Parathyroid adenoma (tissue), 2 donors: ENCODE results near the gene ZFYVE1.
A peak's percentile ranks its signal among the peaks of the same experiment; 100 is the strongest.

Source experiments
- H2AFZ ChIP-seq: fragments of 300-600 bp; sonication (generic); one replicate; pipeline ENCODE4 v1.7.0; 2017; ENCODE audit warnings: antibody characterized with exemption, mild to moderate bottlenecking
- H3K27ac ChIP-seq: fragments of 300-600 bp; sonication (generic); one replicate; pipeline ENCODE4 v1.7.0; 2017
- H3K27me3 ChIP-seq: fragments of 300-600 bp; sonication (generic); one replicate; pipeline ENCODE4 v1.7.0; 2017; ENCODE audit warnings: low read length; ENCODE audit not compliant: control insufficient read depth, insufficient read depth
- H3K36me3 ChIP-seq: fragments of 300-600 bp; sonication (generic); one replicate; pipeline ENCODE4 v1.7.0; 2017; ENCODE audit warnings: low read length; ENCODE audit not compliant: control insufficient read depth, insufficient read depth
- H3K4me1 ChIP-seq: fragments of 300-600 bp; sonication (generic); one replicate; pipeline ENCODE4 v1.7.0; 2017; ENCODE audit warnings: control low read depth
- H3K4me2 ChIP-seq: fragments of 300-600 bp; sonication (generic); one replicate; pipeline ENCODE4 v1.7.0; 2017; ENCODE audit warnings: low read length
- H3K4me3 ChIP-seq: fragments of 300-600 bp; sonication (generic); one replicate; pipeline ENCODE4 v1.7.0; 2017; ENCODE audit warnings: low read depth, low read length
- H3K79me2 ChIP-seq: fragments of 300-600 bp; sonication (generic); one replicate; pipeline ENCODE4 v1.7.0; 2017; ENCODE audit warnings: control low read depth
- H3K9ac ChIP-seq: fragments of 300-600 bp; sonication (generic); one replicate; pipeline ENCODE4 v1.7.0; 2017; ENCODE audit warnings: mild to moderate bottlenecking
- H3K9me3 ChIP-seq: fragments of 300-600 bp; sonication (generic); one replicate; pipeline ENCODE4 v1.7.0; 2017; ENCODE audit warnings: low read length; ENCODE audit not compliant: control insufficient read depth
- CTCF ChIP-seq: fragments of 300-600 bp; sonication (generic); IDR thresholded peaks from one replicate; pipeline ENCODE4 v1.7.0; 2017; ENCODE audit warnings: antibody characterized with exemption, mild to moderate bottlenecking
- donor health status: primary hyperparathyroidism.

ZFYVE1 gene

GRCh38 chr14:72929316-72930080 is 97.4 kb downstream of the ZFYVE1 start:
- Histone ChIP-seq H3K4me1 (no peaks in the 10 kb centered on the region), H3K4me3 (no peak overlapping the region), H3K9ac (no peak overlapping the region), H3K79me2 (peaks cover 21% of the 10 kb centered on the region), H3K4me2 (no peak overlapping the region), H2AFZ (no peak overlapping the region), H3K27me3 (no peaks in the 10 kb centered on the region), H3K27ac (no peak overlapping the region), H3K9me3 (no peaks in the 10 kb centered on the region), H3K36me3 (no peaks in the 10 kb centered on the region)
- no peak for TF ChIP-seq CTCF

- no peak for TF ChIP-seq CTCF
- Histone ChIP-seq H3K36me3 (no peaks in the 10 kb centered on the region), H3K4me1 (no peaks in the 10 kb centered on the region), H3K4me2 (no peak overlapping the region), H3K79me2 (peaks cover 20% of the 10 kb centered on the region), H3K9me3 (no peaks in the 10 kb centered on the region), H2AFZ (no peak overlapping the region), H3K27ac (no peak overlapping the region), H3K4me3 (no peak overlapping the region), H3K9ac (no peak overlapping the region), H3K27me3 (no peaks in the 10 kb centered on the region)
Observed at GRCh38 chr14:72928872-72929271, 98.0 kb downstream of the ZFYVE1 start.

GRCh38 chr14:72926292-72927028 is 100.4 kb downstream of the ZFYVE1 start, which contains the start of gene DCAF4:
Gene DCAF4, plus strand, starts transcription at chr14:72926464. Its CDS starts 11,515 bp downstream, at chr14:72937979.
- peak within 1 kb of the TSS; percentile 43 for H3K27ac ChIP-seq
- no peaks in the 10 kb centered on the region for H3K4me1 ChIP-seq
- no peaks in the 10 kb centered on the region for H3K27me3 ChIP-seq
- H3K4me3 ChIP-seq: peak within 1 kb of the TSS; percentile 77
- no peaks in the 10 kb centered on the region for H3K9me3 ChIP-seq
- H2AFZ ChIP-seq: peak within 1 kb of the TSS; percentile 87
- no peaks in the 10 kb centered on the region for H3K36me3 ChIP-seq
- no peak for TF ChIP-seq CTCF
- peaks cover 16% of the 10 kb centered on the region for H3K79me2 ChIP-seq
- H3K9ac ChIP-seq: peak within 1 kb of the TSS; percentile 1
- H3K4me2 ChIP-seq: peak within 1 kb of the TSS; percentile 98

- peak overlapping the region; percentile 77 for H3K4me3 ChIP-seq
- H3K9me3 ChIP-seq: no peaks in the 10 kb centered on the region
- no peaks in the 10 kb centered on the region for H3K27me3 ChIP-seq
- peak overlapping the region; percentile 66 for H3K4me2 ChIP-seq
- H3K4me1 ChIP-seq: no peaks in the 10 kb centered on the region
- no peak overlapping the region for H3K27ac ChIP-seq
- no peak overlapping the region for H3K9ac ChIP-seq
- H2AFZ ChIP-seq: peak overlapping the region; percentile 87
- no peaks in the 10 kb centered on the region for H3K36me3 ChIP-seq
- no peak for TF ChIP-seq CTCF
- peaks cover 14% of the 10 kb centered on the region for H3K79me2 ChIP-seq
Observed at GRCh38 chr14:72925815-72926291, 101.1 kb downstream of the ZFYVE1 start.
